22Rv1 (cell line): ENCODE data around the gene CYS1.

ENCODE experiments used
- ZFX ChIP-seq: fragments of 450-650 bp; IDR thresholded peaks from 2 replicates; pipeline ENCODE4 v1.6.1; 2017; ENCODE audit warnings: antibody characterized with exemption, borderline replicate concordance
- TF ChIP-seq, protein P1 (sequence below): fragments of 450-650 bp; IDR thresholded peaks from 2 replicates; pipeline ENCODE4 v1.5.1; 2017; ENCODE audit warnings: mild to moderate bottlenecking

DNA sequence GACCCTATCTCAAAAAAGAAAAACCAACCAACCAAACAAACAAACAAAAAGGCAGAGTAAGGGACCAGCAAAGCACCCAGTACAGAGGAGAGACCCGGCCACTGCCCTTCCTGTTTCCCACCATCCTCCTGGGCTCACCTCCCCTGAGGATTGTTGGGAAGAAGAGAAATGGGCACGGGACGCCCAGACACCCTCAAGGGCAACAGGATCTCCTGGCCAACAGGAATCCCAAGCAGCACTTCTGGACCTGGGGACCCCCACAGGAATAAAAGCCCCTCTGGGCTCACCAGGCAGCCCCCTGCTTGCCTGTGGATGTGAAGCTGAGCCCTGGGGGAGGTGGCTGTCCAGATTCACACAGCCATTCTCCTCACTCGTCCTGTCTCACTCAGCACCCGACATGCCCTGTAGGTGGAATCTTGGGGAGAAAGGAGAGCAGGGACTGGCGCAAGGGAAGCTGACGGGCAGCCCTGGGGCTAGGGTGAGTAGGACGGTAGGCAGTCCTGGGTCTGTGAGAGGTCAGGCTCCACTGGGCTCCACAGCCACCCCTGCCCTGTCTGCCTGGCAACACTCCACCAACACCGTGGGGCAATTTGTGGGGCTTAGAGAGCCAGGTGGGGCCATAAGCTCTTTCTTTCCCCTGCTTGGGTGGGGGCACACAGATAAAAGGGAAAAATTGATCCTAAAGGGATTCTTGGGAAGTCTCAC, 18.8 kb downstream of the CYS1 start:
- TF ChIP-seq, protein P1, sequence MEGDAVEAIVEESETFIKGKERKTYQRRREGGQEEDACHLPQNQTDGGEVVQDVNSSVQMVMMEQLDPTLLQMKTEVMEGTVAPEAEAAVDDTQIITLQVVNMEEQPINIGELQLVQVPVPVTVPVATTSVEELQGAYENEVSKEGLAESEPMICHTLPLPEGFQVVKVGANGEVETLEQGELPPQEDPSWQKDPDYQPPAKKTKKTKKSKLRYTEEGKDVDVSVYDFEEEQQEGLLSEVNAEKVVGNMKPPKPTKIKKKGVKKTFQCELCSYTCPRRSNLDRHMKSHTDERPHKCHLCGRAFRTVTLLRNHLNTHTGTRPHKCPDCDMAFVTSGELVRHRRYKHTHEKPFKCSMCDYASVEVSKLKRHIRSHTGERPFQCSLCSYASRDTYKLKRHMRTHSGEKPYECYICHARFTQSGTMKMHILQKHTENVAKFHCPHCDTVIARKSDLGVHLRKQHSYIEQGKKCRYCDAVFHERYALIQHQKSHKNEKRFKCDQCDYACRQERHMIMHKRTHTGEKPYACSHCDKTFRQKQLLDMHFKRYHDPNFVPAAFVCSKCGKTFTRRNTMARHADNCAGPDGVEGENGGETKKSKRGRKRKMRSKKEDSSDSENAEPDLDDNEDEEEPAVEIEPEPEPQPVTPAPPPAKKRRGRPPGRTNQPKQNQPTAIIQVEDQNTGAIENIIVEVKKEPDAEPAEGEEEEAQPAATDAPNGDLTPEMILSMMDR: no peak
- TF ChIP-seq ZFX: no peak
